ENCODE results near the gene SP3. TPM values are rescaled to one million over a fixed set of nuclear protein-coding genes. Genes with fewer than 3 reads are reported as not detected.
A peak's percentile ranks its signal among the peaks of the same experiment; 100 is the strongest.

Gene SP3
- polyA plus RNA-seq, 1 donor (not counting 4 experiments of a cell fraction or from before 2014, with no cell fraction given), result 46.7 TPM

- no peaks in the 10 kb centered on the region for H3K79me2 ChIP-seq (ENCODE audit: control insufficient read depth, insufficient read depth, low read length)
- H3K27me3 ChIP-seq (ENCODE audit: control insufficient read depth, extremely low read depth, insufficient read depth, low read length), result no peaks in the 10 kb centered on the region
- no peaks in the 10 kb centered on the region for H4K20me1 ChIP-seq (ENCODE audit: control insufficient read depth, extremely low read depth, insufficient read depth, low read length)
- peak overlapping the region; percentile 60 for H3K4me2 ChIP-seq (ENCODE audit: control insufficient read depth, extremely low read depth, insufficient read depth, low read depth, low read length)
- DNase-seq (ENCODE audit: low read depth, low spot score) (no peak), FAIRE-seq (peak; percentile 5)
- H3K9me3 ChIP-seq (ENCODE audit: control insufficient read depth, low read depth, low read length), result no peaks in the 10 kb centered on the region
- peaks cover 33% of the 10 kb centered on the region for H3K4me1 ChIP-seq (ENCODE audit: control insufficient read depth, extremely low read depth, insufficient read depth, low read length)
- H3K4me3 ChIP-seq (ENCODE audit: control insufficient read depth in 2 of 3, extremely low read depth in 1 of 3, insufficient read depth in 2 of 3, low read depth in 1 of 3, low read length in 3 of 3), result no peak overlapping the region
- H3K9me1 ChIP-seq (ENCODE audit: control insufficient read depth, extremely low read depth, insufficient read depth, low read length), result peaks cover 3% of the 10 kb centered on the region
- H3K27ac ChIP-seq (ENCODE audit: control insufficient read depth, insufficient read depth, low read length), result peak overlapping the region; percentile 49
- no peaks in the 10 kb centered on the region for H3K36me3 ChIP-seq (ENCODE audit: control insufficient read depth in 2 of 2, extremely low read depth in 1 of 2, insufficient read depth in 2 of 2, low read length in 2 of 2)
- no peak for TF ChIP-seq CTCF (optimal IDR thresholded peaks at IDR 0.05 in 1 of 3, IDR thresholded peaks at IDR 0.05 in 1 of 3, conservative IDR thresholded peaks at IDR 0.05 in 1 of 3; ENCODE audit: extremely low read depth in 1 of 3, insufficient read depth in 2 of 3, low read length in 3 of 3)
- no peak for TF ChIP-seq EZH2 (IDR thresholded peaks at IDR 0.05; ENCODE audit: low read length)
- dilution Hi-C loops (cut with MboI; ENCODE audit: extremely low pct_ligation_motif_present, low sequenced_read_pairs), result no loop called here
- no peak overlapping the region for H2AFZ ChIP-seq (ENCODE audit: control insufficient read depth, low read length)
- H3K9ac ChIP-seq (ENCODE audit: control insufficient read depth, extremely low read depth, insufficient read depth, low read length), result no peak overlapping the region
Observed at GRCh38 chr2:173982182-173982714, 17.1 kb upstream of the SP3 start.

GRCh38 chr2:173981520-173981919, 16.3 kb upstream of the SP3 start:
- Histone ChIP-seq H3K4me2 (ENCODE audit: control insufficient read depth, extremely low read depth, insufficient read depth, low read depth, low read length) (no peak overlapping the region), H3K9me3 (ENCODE audit: control insufficient read depth, low read depth, low read length) (no peaks in the 10 kb centered on the region), H4K20me1 (ENCODE audit: control insufficient read depth, extremely low read depth, insufficient read depth, low read length) (no peaks in the 10 kb centered on the region), H3K9me1 (ENCODE audit: control insufficient read depth, extremely low read depth, insufficient read depth, low read length) (peaks cover 3% of the 10 kb centered on the region), H3K79me2 (ENCODE audit: control insufficient read depth, insufficient read depth, low read length) (no peaks in the 10 kb centered on the region), H3K27me3 (ENCODE audit: control insufficient read depth, extremely low read depth, insufficient read depth, low read length) (no peaks in the 10 kb centered on the region), H3K27ac (ENCODE audit: control insufficient read depth, insufficient read depth, low read length) (no peak overlapping the region), H3K4me3 (ENCODE audit: control insufficient read depth in 2 of 3, extremely low read depth in 1 of 3, insufficient read depth in 2 of 3, low read depth in 1 of 3, low read length in 3 of 3) (no peak overlapping the region), H2AFZ (ENCODE audit: control insufficient read depth, low read length) (no peak overlapping the region), H3K9ac (ENCODE audit: control insufficient read depth, extremely low read depth, insufficient read depth, low read length) (no peak overlapping the region), H3K4me1 (ENCODE audit: control insufficient read depth, extremely low read depth, insufficient read depth, low read length) (peaks cover 33% of the 10 kb centered on the region), H3K36me3 (ENCODE audit: control insufficient read depth in 2 of 2, extremely low read depth in 1 of 2, insufficient read depth in 2 of 2, low read length in 2 of 2) (no peaks in the 10 kb centered on the region)
- FAIRE-seq (no peak), DNase-seq (ENCODE audit: low read depth, low spot score) (no peak)
- TF ChIP-seq CTCF (optimal IDR thresholded peaks at IDR 0.05 in 1 of 3, IDR thresholded peaks at IDR 0.05 in 1 of 3, conservative IDR thresholded peaks at IDR 0.05 in 1 of 3; ENCODE audit: extremely low read depth in 1 of 3, insufficient read depth in 2 of 3, low read length in 3 of 3), result no peak
- TF ChIP-seq EZH2 (IDR thresholded peaks at IDR 0.05; ENCODE audit: low read length), result no peak
- dilution Hi-C loops (cut with MboI; ENCODE audit: extremely low pct_ligation_motif_present, low sequenced_read_pairs), result no loop called here

All from keratinocyte (primary cell).